H1 (cell line): ENCODE data around the gene KCNB1. TPM values are rescaled to one million over a fixed set of nuclear protein-coding genes. Genes with fewer than 3 reads are reported as not detected.

Source experiments
- CTCF ChIA-PET: fragments of 300-600 bp; sonication (Branson Sonifier 250); formaldehyde crosslinking; loops from one replicate; lab custom pipeline; 2021; ENCODE audit not compliant: partially characterized antibody; lab: Charles Lee
- POLR2A ChIA-PET: fragments of 300-600 bp; sonication (Branson Sonifier 250); formaldehyde crosslinking; loops from one replicate; lab custom pipeline; 2021; ENCODE audit warnings: inconsistent platforms; ENCODE audit not compliant: partially characterized antibody; lab: Charles Lee
- DNase-seq, 2 experiments: peaks; one replicate each; pipeline versions ENCODE4 v3.0.0 to v3.0.0-alpha.2; 2010 to 2022; ENCODE audit warnings: low spot score in 2 of 2, low read depth in 1 of 2, mixed read lengths in 1 of 2
- FAIRE-seq: peaks from 2 replicates; lab custom pipeline; 2011; peaks lifted over from hg19 to GRCh38; lab: Jason Lieb, UNC
- H2AFZ ChIP-seq: 2 replicates; pipeline ENCODE4 v1.8.1; 2012; ENCODE audit warnings: low read length, inconsistent platforms
- H2AK5ac ChIP-seq: 2 replicates; pipeline ENCODE4 v1.6.1; 2013; ENCODE audit warnings: low read depth, low read length
- H2BK120ac ChIP-seq: replicated peaks from 2 replicates; pipeline ENCODE3; 2013; ENCODE audit warnings: low read depth, low read length, inconsistent platforms
- H2BK12ac ChIP-seq: 2 replicates; pipeline ENCODE4 v1.6.1; 2013; ENCODE audit warnings: low read depth, low read length
- H2BK15ac ChIP-seq: 2 replicates; pipeline ENCODE4 v1.6.1; 2013; ENCODE audit warnings: low read length
- H2BK20ac ChIP-seq: 2 replicates; pipeline ENCODE4 v1.6.1; 2013; ENCODE audit warnings: low read length
- H2BK5ac ChIP-seq: 2 replicates; pipeline ENCODE4 v1.6.1; 2013; ENCODE audit warnings: low read depth, low read length
- H3K14ac ChIP-seq: 2 replicates; pipeline ENCODE4 v1.6.1; 2013; ENCODE audit warnings: inconsistent platforms; ENCODE audit not compliant: insufficient read length
- H3K18ac ChIP-seq: 2 replicates; pipeline ENCODE4 v1.6.1; 2013; ENCODE audit warnings: low read length; ENCODE audit errors: extremely low read depth
- H3K23ac ChIP-seq: 2 replicates; pipeline ENCODE4 v1.6.1; 2013; ENCODE audit warnings: inconsistent platforms; ENCODE audit not compliant: insufficient read length
- H3K23me2 ChIP-seq: 2 replicates; pipeline ENCODE4 v1.6.1; 2013; ENCODE audit warnings: low read depth, low read length
- H3K27ac ChIP-seq: 2 replicates; pipeline ENCODE4 v1.6.1; 2011; ENCODE audit warnings: low read depth, low read length, inconsistent platforms
- H3K27me3 ChIP-seq, 4 experiments: replicated peaks in 1 of 4; 1 replicate in 1 of 4; 2 replicates in 3 of 4; pipeline versions ENCODE4 v1.6.1 to v1.8.1; 2011 to 2013; ENCODE audit warnings: low read length in 3 of 4, mild to moderate bottlenecking in 3 of 4, inconsistent platforms in 2 of 4, mixed read lengths in 2 of 4, moderate library complexity in 1 of 4; ENCODE audit not compliant: control insufficient read depth in 3 of 4, insufficient read depth in 3 of 4; ENCODE audit errors: extremely low read depth in 1 of 4
- H3K36me3 ChIP-seq, 4 experiments: 2 replicates each; pipeline versions ENCODE4 v1.6.1 to v1.8.1; 2011 to 2013; ENCODE audit warnings: mild to moderate bottlenecking in 4 of 4, low read length in 3 of 4, moderate library complexity in 2 of 4, control low read depth in 1 of 4, inconsistent platforms in 1 of 4; ENCODE audit not compliant: insufficient read depth in 4 of 4, control insufficient read depth in 2 of 4
- H3K4ac ChIP-seq: replicated peaks from 2 replicates; pipeline ENCODE3; 2013; ENCODE audit warnings: low read length, low read depth, mixed read lengths, inconsistent platforms; ENCODE audit not compliant: insufficient read length
- H3K4me1 ChIP-seq, 4 experiments: replicated peaks in 1 of 4; 1 replicate in 1 of 4; 2 replicates in 3 of 4; pipeline versions ENCODE4 v1.6.1 to v1.8.1; 2011 to 2013; ENCODE audit warnings: low read length in 3 of 4, inconsistent platforms in 2 of 4, mixed read lengths in 1 of 4; ENCODE audit not compliant: insufficient read depth in 4 of 4, control insufficient read depth in 3 of 4
- H3K4me2 ChIP-seq, 2 experiments: 2 replicates each; pipeline versions ENCODE4 v1.6.1 to v1.8.1; 2011 to 2013; ENCODE audit warnings: low read depth in 2 of 2, low read length in 2 of 2, control low read depth in 1 of 2, inconsistent platforms in 1 of 2, mild to moderate bottlenecking in 1 of 2; ENCODE audit not compliant: insufficient read depth in 1 of 2
- H3K4me3 ChIP-seq, 4 experiments: fragments of 200-600, 300-600 bp in 1 of 4; sonication (generic), shearing (Covaris generic), sonication (Bioruptor Twin) in 1 of 4; 2 replicates each; pipeline versions ENCODE4 v1.5.1 to v1.8.1; 2011 to 2016; ENCODE audit warnings: low read length in 4 of 4, low read depth in 3 of 4, control low read depth in 2 of 4, inconsistent platforms in 2 of 4, mild to moderate bottlenecking in 2 of 4, mixed read lengths in 1 of 4, moderate library complexity in 1 of 4; ENCODE audit not compliant: insufficient read depth in 2 of 4; ENCODE audit errors: extremely low read depth in 1 of 4
- H3K56ac ChIP-seq: replicated peaks from 2 replicates; pipeline ENCODE3; 2013; ENCODE audit warnings: low read depth, mild to moderate bottlenecking, mixed read lengths, low read length, inconsistent platforms; ENCODE audit not compliant: insufficient read length
- H3K79me1 ChIP-seq: 2 replicates; pipeline ENCODE4 v1.6.1; 2013; ENCODE audit warnings: low read depth, low read length, control low read depth
- H3K79me2 ChIP-seq, 2 experiments: 2 replicates each; pipeline versions ENCODE4 v1.6.1 to v1.8.1; 2012 to 2013; ENCODE audit warnings: low read length in 2 of 2, mild to moderate bottlenecking in 2 of 2, inconsistent platforms in 1 of 2; ENCODE audit not compliant: insufficient read depth in 2 of 2, control insufficient read depth in 1 of 2
- H3K9ac ChIP-seq, 4 experiments: replicated peaks in 1 of 4; 1 replicate in 1 of 4; 2 replicates in 3 of 4; pipeline versions ENCODE4 v1.6.1 to v1.8.1; 2011 to 2013; ENCODE audit warnings: low read depth in 3 of 4, low read length in 3 of 4, control low read depth in 2 of 4, mild to moderate bottlenecking in 2 of 4, moderate library complexity in 2 of 4, inconsistent platforms in 1 of 4; ENCODE audit errors: extremely low read depth in 1 of 4
- H3K9me3 ChIP-seq, 2 experiments: 2 replicates each; pipeline versions ENCODE4 v1.6.1 to v1.8.1; 2012 to 2013; ENCODE audit warnings: mild to moderate bottlenecking in 2 of 2, moderate library complexity in 2 of 2, control low read depth in 1 of 2, inconsistent platforms in 1 of 2, low read depth in 1 of 2, low read length in 1 of 2, mixed read lengths in 1 of 2; ENCODE audit not compliant: insufficient read depth in 2 of 2
- H4K20me1 ChIP-seq, 2 experiments: replicated peaks in 1 of 2; 2 replicates each; pipeline versions ENCODE3 to v1.8.1; 2011 to 2013; ENCODE audit warnings: inconsistent platforms in 2 of 2, low read length in 2 of 2, mild to moderate bottlenecking in 1 of 2; ENCODE audit not compliant: insufficient read depth in 2 of 2, control insufficient read depth in 1 of 2
- H4K5ac ChIP-seq: 2 replicates; pipeline ENCODE4 v1.6.1; 2013; ENCODE audit warnings: low read length, low read depth, mixed read lengths, inconsistent platforms; ENCODE audit not compliant: insufficient read length
- H4K8ac ChIP-seq: 2 replicates; pipeline ENCODE4 v1.8.0; 2013; ENCODE audit warnings: mild to moderate bottlenecking, moderate library complexity, low read length, inconsistent platforms; ENCODE audit not compliant: insufficient read depth; ENCODE audit errors: extremely low read depth
- H4K91ac ChIP-seq: replicated peaks from 2 replicates; pipeline ENCODE3; 2013; ENCODE audit warnings: low read length, mixed read lengths, inconsistent platforms; ENCODE audit not compliant: insufficient read length
- ASH2L ChIP-seq: fragments of 200-600, 300-600 bp; sonication (generic); IDR thresholded peaks from one replicate; pipeline ENCODE4 v1.7.1; 2017; ENCODE audit warnings: low read length
- CBX5 ChIP-seq: fragments of 300-800, 300-1000 bp; sonication (generic); IDR thresholded peaks from 2 replicates; pipeline ENCODE4 v1.7.1; 2016; ENCODE audit warnings: antibody characterized with exemption, low read length, low read depth
- CEBPB ChIP-seq: IDR thresholded peaks from 2 replicates; pipeline ENCODE4 v1.6.1; 2012; ENCODE audit warnings: low read depth, low read length
- KDM5A ChIP-seq: fragments of 200-600 bp; IDR thresholded peaks from 2 replicates; pipeline ENCODE4 v1.7.1; 2012; ENCODE audit warnings: mild to moderate bottlenecking, low read length, inconsistent platforms, mixed read lengths
- POU5F1 ChIP-seq: IDR thresholded peaks from 2 replicates; pipeline ENCODE4 v1.6.1; 2011; ENCODE audit warnings: low read depth, mild to moderate bottlenecking, low read length, moderate library complexity
- SAP30 ChIP-seq: fragments of 300-600 bp; sonication (generic); IDR thresholded peaks from 2 replicates; pipeline ENCODE4 v1.7.1; 2012; ENCODE audit warnings: low read length, moderate library complexity, mild to moderate bottlenecking, inconsistent platforms; ENCODE audit not compliant: insufficient read depth, insufficient replicate concordance
- SIRT6 ChIP-seq: IDR thresholded peaks from one replicate; pipeline ENCODE4 v1.7.1; 2012; ENCODE audit warnings: low read length, inconsistent platforms
- SUZ12 ChIP-seq: fragments of 200-600 bp; sonication (generic); IDR thresholded peaks from 2 replicates; pipeline ENCODE4 v1.6.1; 2012; ENCODE audit warnings: mild to moderate bottlenecking, inconsistent platforms, low read length, moderate library complexity, mixed read lengths
- TAF7 ChIP-seq: optimal IDR thresholded peaks from 2 replicates; pipeline ENCODE3; 2011; ENCODE audit warnings: low read depth, mild to moderate bottlenecking, inconsistent platforms, low read length, moderate library complexity, borderline replicate concordance
- WGBS, 2 experiments: shearing (Covaris generic) in 1 of 2; methylation state at CpG; one replicate each; pipeline versions ENCODE4 v1.1.6 to v1.1.7; 2013 to 2015; ENCODE audit warnings: low lambda C conversion rate in 2 of 2, mixed read lengths in 2 of 2, inconsistent platforms in 1 of 2, low coverage in 1 of 2, missing lambda C conversion rate in 1 of 2; ENCODE audit not compliant: insufficient replicate concordance in 2 of 2, insufficient coverage in 1 of 2, insufficient read length in 1 of 2; ENCODE audit errors: extremely low coverage in 1 of 2, missing lambda C conversion rate in 1 of 2; 5-methylcytosine and 5-hydroxymethylcytosine counted together
- polyA plus RNA-seq, 7 experiments: library from polyadenylated mRNA; depleted of rRNA in 3 of 7; stranded (reverse) in 5 of 7; unstranded in 2 of 7; fragments of >200 nt in 5 of 7; fragments of 200-250 nt in 2 of 7; gene quantifications; 1 replicate in 5 of 7; 2 replicates in 1 of 7; 4 replicates in 1 of 7; pipeline versions ENCODE4 v1.2.1 to v1.2.3, GENCODE V29; 2011 to 2013; ENCODE audit warnings: missing spikeins in 2 of 7, mixed read lengths in 2 of 7
- total RNA-seq: library from RNA; stranded (reverse); fragmentation: NEBNext Ultra II Directional; extraction: Animal tissue kit (Norgen Biotek cat#: 25700); gene quantifications from 2 replicates; pipeline ENCODE4 v1.2.1, GENCODE V29; 2021
- TF ChIP-seq, protein P1 (sequence below): IDR thresholded peaks from 2 replicates; pipeline ENCODE4 v1.6.1; 2011; ENCODE audit warnings: low read depth, mild to moderate bottlenecking, low read length; ENCODE audit not compliant: insufficient read depth

Gene KCNB1
- total and polyA plus RNA-seq, 2 of the 8 experiments (the other 6 are each of a cell fraction or from before 2014, with no cell fraction given) = 0.58 to 0.67 TPM

DNA sequence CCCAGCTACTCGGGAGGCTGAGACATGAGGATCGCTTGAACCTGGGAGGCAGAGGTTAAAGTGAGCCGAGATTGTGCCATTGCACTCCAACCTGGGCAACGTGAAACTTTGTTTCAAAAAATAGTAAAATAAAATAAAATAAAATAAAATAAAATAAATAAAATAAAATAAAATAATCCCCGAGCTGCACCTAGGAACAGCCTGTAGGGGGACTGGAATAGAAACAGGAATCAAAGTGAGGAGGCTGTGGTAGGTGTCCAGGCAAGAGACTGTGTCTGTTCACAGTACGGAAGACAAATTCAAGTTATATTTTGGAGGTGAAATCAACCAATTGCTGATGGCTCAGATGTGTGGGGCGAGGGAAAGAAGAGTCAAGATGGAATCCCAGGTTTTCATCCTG is 86.2 kb downstream of the KCNB1 start:
- Histone ChIP-seq H4K20me1 (no peaks in the 10 kb centered on the region), H3K4me2 (no peak overlapping the region), H3K23ac (no peak overlapping the region), H3K9me3 (no peaks in the 10 kb centered on the region), H3K14ac (no peak overlapping the region), H3K56ac (no peak overlapping the region), H2BK20ac (no peak overlapping the region), H3K79me2 (no peaks in the 10 kb centered on the region), H3K4ac (no peak overlapping the region), H3K27ac (no peak overlapping the region), H3K4me3 (no peak overlapping the region), H2BK5ac (no peak overlapping the region), H2BK12ac (no peak overlapping the region), H2AFZ (no peak overlapping the region), H3K4me1 (no peaks in the 10 kb centered on the region), H3K23me2 (no peaks in the 10 kb centered on the region), H3K36me3 (no peaks in the 10 kb centered on the region), H4K91ac (no peak overlapping the region), H2AK5ac (no peak overlapping the region), H3K9ac (no peak overlapping the region), H3K18ac (no peak overlapping the region), H2BK120ac (no peak overlapping the region), H3K79me1 (no peaks in the 10 kb centered on the region), H2BK15ac (no peak overlapping the region), H4K8ac (no peak overlapping the region), H4K5ac (no peak overlapping the region), H3K27me3 (no peaks in the 10 kb centered on the region; a peak in 3 of 7 replicates)
- no peak for DNase-seq
- WGBS, 2 experiments = 87% methylated on average over 7 of the region's 7 CpGs; no CpG with 5 or more reads in 1 of the 2 experiments
- ChIA-PET POLR2A (no interaction called here), CTCF (interaction anchor here (0.7 to 6.2 kb wide), 17 partner anchors 10 to 145 kb away, joined by 3 to 62 read pairs (median 4); no protein-coding TSS in a partner anchor)
- no peak for FAIRE-seq
- TF ChIP-seq CEBPB (no peak), KDM5A (no peak), POU5F1 (no peak), CBX5 (no peak), TAF7 (no peak), ASH2L (no peak), SUZ12 (no peak), SIRT6 (no peak), SAP30 (no peak)
- TF ChIP-seq, protein P1, sequence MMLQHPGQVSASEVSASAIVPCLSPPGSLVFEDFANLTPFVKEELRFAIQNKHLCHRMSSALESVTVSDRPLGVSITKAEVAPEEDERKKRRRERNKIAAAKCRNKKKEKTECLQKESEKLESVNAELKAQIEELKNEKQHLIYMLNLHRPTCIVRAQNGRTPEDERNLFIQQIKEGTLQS = no peak
